Measurements from ENCODE around the gene CCDC40. TPM values are rescaled to one million over a fixed set of nuclear protein-coding genes. Genes with fewer than 3 reads are reported as not detected.
A peak's percentile ranks its signal among the peaks of the same experiment; 100 is the strongest.

The CCDC40 gene
- total and polyA plus RNA-seq, 8 donors: 0.61 to 56.2 (median 3.8) TPM

DNA sequence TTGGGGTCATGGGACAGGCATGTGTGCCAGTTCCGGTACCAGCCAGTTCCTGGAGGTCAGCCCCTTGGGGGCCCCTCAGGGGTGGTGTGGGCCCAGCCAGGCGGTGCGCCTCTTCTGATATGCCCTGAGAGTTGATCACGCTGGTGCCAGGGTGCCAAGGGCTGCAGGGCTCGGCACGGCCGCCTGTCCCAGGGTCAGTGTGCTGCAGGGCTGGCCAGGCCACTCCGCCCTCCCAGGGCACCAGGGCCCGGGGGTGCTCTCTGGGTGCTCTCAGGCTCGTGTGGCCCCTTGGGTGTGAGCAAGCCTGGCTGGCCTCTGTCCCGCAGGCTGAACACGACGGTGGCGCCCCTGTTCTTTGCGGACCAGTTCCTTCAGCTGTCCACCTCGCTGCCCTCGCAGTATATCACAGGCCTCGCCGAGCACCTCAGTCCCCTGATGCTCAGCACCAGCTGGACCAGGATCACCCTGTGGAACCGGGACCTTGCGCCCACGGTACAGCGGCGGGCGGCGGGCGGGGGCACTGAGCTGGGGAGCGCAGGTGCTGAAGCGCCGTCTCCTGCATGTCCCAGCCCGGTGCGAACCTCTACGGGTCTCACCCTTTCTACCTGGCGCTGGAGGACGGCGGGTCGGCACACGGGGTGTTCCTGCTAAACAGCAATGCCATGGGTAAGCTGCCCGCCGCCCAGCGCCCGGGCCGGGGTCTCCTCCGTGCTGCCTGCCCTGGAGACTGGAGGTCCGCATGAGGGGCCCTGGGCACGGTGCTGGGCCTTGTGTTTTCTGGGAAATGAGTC is 71.0 kb downstream of the CCDC40 start:
- TF ChIP-seq POLR2AphosphoS5 (IDR thresholded peaks at IDR 0.05) (no peak), POLR2A (IDR thresholded peaks at IDR 0.05) (no peak), EP300 (IDR thresholded peaks at IDR 0.05) (no peak)
- H3K9me3 ChIP-seq: no peaks in the 10 kb centered on the region
- H3K27me3 ChIP-seq: no peaks in the 10 kb centered on the region
- peak in 1 of 2 donors; percentile 7 for DNase-seq
- H3K4me3 ChIP-seq: no peak overlapping the region
- H3K36me3 ChIP-seq: peaks cover 0 to 51% (median 21%) of the 10 kb centered on the region in 4 donors
- intact Hi-C loops (cut with DNase I; ENCODE audit: low total_unique reads): no loop called here
- H3K4me1 ChIP-seq: peaks cover under 1 to 15% (median 4%) of the 10 kb centered on the region in 4 donors
- 85 to 92% (median 88%) methylated on average over 7 to 46 of the region's 46 CpGs for WGBS, 5 donors
- H3K27ac ChIP-seq: no peak overlapping the region

DNA sequence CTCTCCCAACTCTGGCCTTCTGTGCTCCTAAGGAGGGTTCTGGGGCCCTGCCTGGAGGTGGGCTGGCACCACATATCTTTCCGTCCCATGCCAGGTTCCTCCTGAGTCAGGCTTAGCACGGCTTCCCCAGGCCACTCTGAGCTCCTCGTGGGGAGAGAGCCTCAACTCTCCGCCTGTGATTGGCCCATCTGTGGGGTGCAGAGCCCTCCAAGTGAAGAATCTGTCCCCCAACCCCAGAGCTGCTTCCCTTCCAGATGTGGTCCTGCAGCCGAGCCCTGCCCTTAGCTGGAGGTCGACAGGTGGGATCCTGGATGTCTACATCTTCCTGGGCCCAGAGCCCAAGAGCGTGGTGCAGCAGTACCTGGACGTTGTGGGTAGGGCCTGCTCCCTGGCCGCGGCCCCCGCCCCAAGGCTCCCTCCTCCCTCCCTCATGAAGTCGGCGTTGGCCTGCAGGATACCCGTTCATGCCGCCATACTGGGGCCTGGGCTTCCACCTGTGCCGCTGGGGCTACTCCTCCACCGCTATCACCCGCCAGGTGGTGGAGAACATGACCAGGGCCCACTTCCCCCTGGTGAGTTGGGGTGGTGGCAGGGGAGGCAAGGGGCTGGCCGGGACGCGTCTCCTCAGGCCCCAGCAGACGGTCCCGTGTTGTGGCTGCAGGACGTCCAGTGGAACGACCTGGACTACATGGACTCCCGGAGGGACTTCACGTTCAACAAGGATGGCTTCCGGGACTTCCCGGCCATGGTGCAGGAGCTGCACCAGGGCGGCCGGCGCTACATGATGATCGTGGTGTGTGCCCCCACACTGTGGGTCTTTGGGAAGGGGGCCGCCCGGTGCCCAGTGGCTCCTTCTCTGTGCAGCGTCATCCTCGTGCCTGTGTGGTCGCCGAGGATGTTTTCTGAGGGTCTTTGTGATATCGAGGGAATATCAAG is 71.9 kb downstream of the CCDC40 start:
- WGBS, 5 donors: 88 to 94% (median 92%) methylated on average over 19 to 40 of the region's 40 CpGs
- Histone ChIP-seq H3K4me3 (no peak overlapping the region), H3K36me3 (peaks cover 0 to 59% (median 29%) of the 10 kb centered on the region in 4 donors), H3K27me3 (no peaks in the 10 kb centered on the region), H3K4me1 (peaks cover 0 to 6% (median 0%) of the 10 kb centered on the region in 4 donors), H3K9me3 (no peaks in the 10 kb centered on the region), H3K27ac (no peak overlapping the region)
- TF ChIP-seq POLR2A (IDR thresholded peaks at IDR 0.05): no peak
- TF ChIP-seq POLR2AphosphoS5 (IDR thresholded peaks at IDR 0.05): no peak
- no peak for TF ChIP-seq CTCF (IDR thresholded peaks at IDR 0.05)
- no peak for TF ChIP-seq EP300 (IDR thresholded peaks at IDR 0.05)
- intact Hi-C loops (cut with DNase I; ENCODE audit: low total_unique reads): no loop called here
- peak in 1 of 2 donors; percentile 1 for DNase-seq

DNA sequence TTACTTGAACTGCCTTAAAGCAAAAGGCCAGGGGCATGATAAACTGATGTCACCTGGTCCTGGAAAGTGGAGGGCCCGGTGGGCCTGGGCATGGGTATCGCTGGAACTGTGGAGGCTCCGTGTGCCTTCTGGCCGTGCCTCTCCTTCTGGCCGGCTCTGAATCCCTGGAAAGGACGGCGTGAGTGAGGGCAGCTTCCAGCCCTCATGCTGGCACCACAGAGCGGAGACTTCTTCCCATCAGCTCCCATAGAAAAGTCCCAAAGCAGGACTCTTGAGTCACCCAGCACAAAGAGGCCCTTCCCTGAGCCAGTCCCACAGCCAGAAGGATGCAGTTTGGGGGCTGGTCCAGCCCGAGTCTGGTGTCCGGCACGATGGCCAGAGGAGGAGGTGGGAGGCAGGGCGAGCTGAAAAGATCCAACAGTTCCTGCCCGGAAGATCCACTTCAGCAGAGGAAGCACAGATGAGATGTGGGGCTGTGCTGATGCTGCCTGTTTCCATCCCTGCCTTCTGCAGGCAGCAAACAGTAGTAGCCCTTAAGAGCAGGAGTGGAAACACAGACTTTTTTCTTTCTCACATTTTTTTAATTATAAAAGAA is 72.7 kb downstream of the CCDC40 start:
- no peaks in the 10 kb centered on the region for H3K27me3 ChIP-seq
- H3K36me3 ChIP-seq: peaks cover 0 to 62% (median 30%) of the 10 kb centered on the region in 4 donors
- TF ChIP-seq POLR2A (IDR thresholded peaks at IDR 0.05) (no peak), POLR2AphosphoS5 (IDR thresholded peaks at IDR 0.05) (no peak), CTCF (IDR thresholded peaks at IDR 0.05) (no peak), EP300 (IDR thresholded peaks at IDR 0.05) (no peak)
- DNase-seq: peak in 1 of 2 donors; percentile 26
- no peak overlapping the region for H3K27ac ChIP-seq
- intact Hi-C loops (cut with DNase I; ENCODE audit: low total_unique reads): no loop called here
- H3K9me3 ChIP-seq: no peaks in the 10 kb centered on the region
- 84 to 88% (median 87%) methylated on average over 10 to 13 of the region's 13 CpGs for WGBS, 5 donors
- no peak overlapping the region for H3K4me3 ChIP-seq
- H3K4me1 ChIP-seq: peaks cover 0 to 5% (median 0%) of the 10 kb centered on the region in 4 donors

- peaks cover 0 to 69% (median 30%) of the 10 kb centered on the region in 4 donors for H3K36me3 ChIP-seq
- H3K9me3 ChIP-seq: no peaks in the 10 kb centered on the region
- no peak overlapping the region for H3K27ac ChIP-seq
- peaks cover 0 to 5% (median 0%) of the 10 kb centered on the region in 4 donors for H3K4me1 ChIP-seq
- intact Hi-C loops (cut with DNase I; ENCODE audit: low total_unique reads): no loop called here
- H3K27me3 ChIP-seq: no peaks in the 10 kb centered on the region
- TF ChIP-seq POLR2A (IDR thresholded peaks at IDR 0.05) (no peak), POLR2AphosphoS5 (IDR thresholded peaks at IDR 0.05) (no peak), CTCF (IDR thresholded peaks at IDR 0.05) (no peak), EP300 (IDR thresholded peaks at IDR 0.05) (no peak)
- H3K4me3 ChIP-seq: no peak overlapping the region
- peak in 1 of 2 donors; percentile 45 for DNase-seq
- WGBS, 5 donors: 85 to 91% (median 88%) methylated on average over 23 to 30 of the region's 30 CpGs
These were observed 73.4 kb downstream of the CCDC40 start for GRCh38 chr17:80109713-80110446.

Data from stomach (tissue), 9 donors.